ENCODE data around the gene CHST9. TPM values are rescaled to one million over a fixed set of nuclear protein-coding genes. Genes with fewer than 3 reads are reported as not detected.

Gene CHST9
- total RNA-seq, 1 donor from 2014 or later: 2.1 TPM

GRCh38 chr18:26863921-26864497 is 321.1 kb downstream of the CHST9 start:
- no peak for DNase-seq (ENCODE audit: low read depth)
- no peak for TF ChIP-seq CTCF (conservative IDR thresholded peaks at IDR 0.05; ENCODE audit: low read depth, low read length)
- no peak overlapping the region for H3K4me3 ChIP-seq (ENCODE audit: low read depth, low read length)

- H3K4me3 ChIP-seq (ENCODE audit: low read depth, low read length): peak overlapping the region; percentile 50
- no peak for TF ChIP-seq CTCF (conservative IDR thresholded peaks at IDR 0.05; ENCODE audit: low read depth, low read length)
- DNase-seq (ENCODE audit: low read depth): no peak
Observed at GRCh38 chr18:26863122-26863879, 321.8 kb downstream of the CHST9 start.

GRCh38 chr18:26862084-26862483 is 323.0 kb downstream of the CHST9 start:
- TF ChIP-seq CTCF (conservative IDR thresholded peaks at IDR 0.05; ENCODE audit: low read depth, low read length): no peak
- DNase-seq (ENCODE audit: low read depth): no peak
- H3K4me3 ChIP-seq (ENCODE audit: low read depth, low read length): no peak overlapping the region

Measured in epithelial cell of proximal tubule (primary cell).